Measurements from ENCODE around the gene ABCF2. TPM values are rescaled to one million over a fixed set of nuclear protein-coding genes. Genes with fewer than 3 reads are reported as not detected.

ABCF2 gene
- total and polyA plus RNA-seq, 10 of the 15 experiments (the other 5 are each of a cell fraction or from before 2014, with no cell fraction given), result 29.3 to 76.3 (median 57.1) TPM

- ChIA-PET CTCF (interaction anchor here (0.7 kb wide), 1 partner anchor 65 kb away, joined by 3 read pairs; no protein-coding TSS in a partner anchor), SMC1A (ENCODE audit: uncharacterized antibody, unreplicated experiment) (no interaction called here), POLR2A (no interaction called here), RAD21 (ENCODE audit: unreplicated experiment) (no interaction called here)
- 9% methylated on average over 16 of the region's 19 CpGs for WGBS (ENCODE audit: insufficient coverage, insufficient replicate concordance, low lambda C conversion rate, missing lambda C conversion rate)
- FAIRE-seq (no peak), ATAC-seq (no peak), DNase-seq (ENCODE audit: low read depth, low spot score) (no peak)
- Histone ChIP-seq H2AFZ (ENCODE audit: control insufficient read depth, low read depth, low read length) (no peak overlapping the region), H3K4me1 (ENCODE audit: control insufficient read depth, insufficient read depth, low read length) (no peaks in the 10 kb centered on the region), H3K9ac (ENCODE audit: control insufficient read depth, insufficient read depth, low read length) (no peak overlapping the region), H3K79me2 (ENCODE audit: control insufficient read depth, insufficient read depth, low read length) (no peaks in the 10 kb centered on the region), H3K9me3 (replicated peaks; ENCODE audit: control insufficient read depth, insufficient read depth, low read length) (no peaks in the 10 kb centered on the region), H4K20me1 (ENCODE audit: control insufficient read depth, insufficient read depth) (no peaks in the 10 kb centered on the region), H3K27ac (ENCODE audit: control insufficient read depth, insufficient read depth) (no peak overlapping the region), H3K4me3 (no peak overlapping the region), H3K36me3 (ENCODE audit: control insufficient read depth in 2 of 2, insufficient read depth in 2 of 2, low read length in 1 of 2) (no peaks in the 10 kb centered on the region), H3K4me2 (ENCODE audit: control insufficient read depth, insufficient read depth) (no peak overlapping the region), H3K27me3 (replicated peaks in 1 of 2; ENCODE audit: control insufficient read depth in 2 of 2, insufficient read depth in 2 of 2, low read length in 1 of 2) (peaks cover 24 to 32% of the 10 kb centered on the region in 2 experiments)
- TF ChIP-seq CHD1 (IDR thresholded peaks at IDR 0.05; ENCODE audit: low read depth, low read length), result no peak
- peak; percentile 67; the same call in 1 of the 2 replicates for TF ChIP-seq LARP7 (IDR thresholded peaks at IDR 0.05)
- in situ Hi-C loops (cut with MboI) (no loop called here), intact Hi-C loops (cut with micrococcal nuclease; ENCODE audit: unreplicated experiment) (no loop called here)
- no TSS peak for BruUV-seq (replicated peaks)
These were observed 24.3 kb upstream of the ABCF2 start for GRCh38 chr7:151251328-151251688.

DNA sequence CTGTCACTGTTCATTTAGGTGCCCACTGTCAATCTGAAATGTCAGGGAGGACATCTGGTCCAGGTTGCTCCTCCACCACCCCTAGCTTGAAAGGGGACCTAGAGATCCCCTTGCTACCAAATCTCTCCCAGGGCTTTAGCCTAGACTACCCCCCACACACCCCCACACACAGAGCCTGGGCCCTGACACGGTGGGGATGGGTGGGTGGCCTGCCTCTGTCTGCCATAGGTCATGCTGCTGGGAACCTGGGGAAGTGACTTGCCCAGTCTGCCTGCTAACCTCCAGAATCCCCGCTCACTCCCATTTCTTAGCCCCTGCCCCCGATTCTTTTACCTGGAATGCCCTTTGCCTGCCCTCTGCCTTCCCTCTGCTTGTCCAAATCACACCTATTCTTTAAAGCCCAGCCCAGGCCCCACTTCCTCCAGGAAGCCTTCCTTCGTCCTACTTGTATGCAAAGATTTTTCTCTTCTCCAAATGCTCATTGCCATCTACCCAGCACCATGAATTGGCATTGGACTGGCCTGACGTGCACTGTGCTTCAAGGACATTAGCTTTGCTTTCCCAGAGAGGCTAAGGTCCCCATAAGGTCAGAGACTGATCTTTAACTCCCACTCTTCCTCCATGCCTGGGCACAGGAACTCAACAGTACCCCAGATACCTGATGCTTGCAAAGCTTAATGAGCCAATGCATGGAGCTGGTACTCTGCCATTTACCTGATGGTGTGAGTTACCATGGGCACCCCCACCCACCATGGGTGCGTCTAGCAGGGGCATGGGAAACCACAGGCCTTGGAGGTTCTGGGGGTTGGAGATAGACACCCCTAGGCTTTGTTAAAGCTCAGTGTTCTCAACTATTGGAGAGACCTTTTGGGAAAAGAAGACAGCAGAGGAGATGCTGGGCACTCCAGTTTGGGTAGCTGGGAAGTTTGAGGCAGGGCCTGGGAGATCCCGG is 23.5 kb upstream of the ABCF2 start:
- ChIA-PET RAD21 (ENCODE audit: unreplicated experiment) (no interaction called here), POLR2A (no interaction called here), SMC1A (ENCODE audit: uncharacterized antibody, unreplicated experiment) (no interaction called here), CTCF (no interaction called here)
- H3K9ac ChIP-seq (ENCODE audit: control insufficient read depth, insufficient read depth, low read length), result no peak overlapping the region
- no peaks in the 10 kb centered on the region for H3K36me3 ChIP-seq (ENCODE audit: control insufficient read depth in 2 of 2, insufficient read depth in 2 of 2, low read length in 1 of 2)
- in situ Hi-C loops (cut with MboI), result no loop called here
- 36% methylated on average over 7 of the region's 7 CpGs for WGBS (ENCODE audit: insufficient coverage, insufficient replicate concordance, low lambda C conversion rate, missing lambda C conversion rate)
- intact Hi-C loops (cut with micrococcal nuclease; ENCODE audit: unreplicated experiment), result no loop called here
- no peaks in the 10 kb centered on the region for H3K4me1 ChIP-seq (ENCODE audit: control insufficient read depth, insufficient read depth, low read length)
- no peak overlapping the region for H3K4me2 ChIP-seq (ENCODE audit: control insufficient read depth, insufficient read depth)
- no peaks in the 10 kb centered on the region for H3K9me3 ChIP-seq (replicated peaks; ENCODE audit: control insufficient read depth, insufficient read depth, low read length)
- no TSS peak for BruUV-seq (replicated peaks)
- H3K4me3 ChIP-seq, result no peak overlapping the region
- H4K20me1 ChIP-seq (ENCODE audit: control insufficient read depth, insufficient read depth), result no peaks in the 10 kb centered on the region
- H3K27me3 ChIP-seq (replicated peaks in 1 of 2; ENCODE audit: control insufficient read depth in 2 of 2, insufficient read depth in 2 of 2, low read length in 1 of 2), result peaks cover 28 to 36% of the 10 kb centered on the region in 2 experiments
- H3K79me2 ChIP-seq (ENCODE audit: control insufficient read depth, insufficient read depth, low read length), result no peaks in the 10 kb centered on the region
- no peak for TF ChIP-seq EED (IDR thresholded peaks at IDR 0.05; ENCODE audit: low read depth)
- no peak for TF ChIP-seq GABPA (IDR thresholded peaks at IDR 0.05; ENCODE audit: low read depth)
- no peak overlapping the region for H2AFZ ChIP-seq (ENCODE audit: control insufficient read depth, low read depth, low read length)
- DNase-seq (ENCODE audit: low read depth, low spot score), result no peak
- no peak for FAIRE-seq
- ATAC-seq, result no peak
- no peak overlapping the region for H3K27ac ChIP-seq (ENCODE audit: control insufficient read depth, insufficient read depth)
